ENCODE results near the gene VEZT.
A peak's percentile ranks its signal among the peaks of the same experiment; 100 is the strongest.
"Not testable (repeated sequence)": the region's sequence is repeated elsewhere in the genome, so short reads cannot be mapped to it uniquely, and the experiment has no call there.

The VEZT gene, protein sequence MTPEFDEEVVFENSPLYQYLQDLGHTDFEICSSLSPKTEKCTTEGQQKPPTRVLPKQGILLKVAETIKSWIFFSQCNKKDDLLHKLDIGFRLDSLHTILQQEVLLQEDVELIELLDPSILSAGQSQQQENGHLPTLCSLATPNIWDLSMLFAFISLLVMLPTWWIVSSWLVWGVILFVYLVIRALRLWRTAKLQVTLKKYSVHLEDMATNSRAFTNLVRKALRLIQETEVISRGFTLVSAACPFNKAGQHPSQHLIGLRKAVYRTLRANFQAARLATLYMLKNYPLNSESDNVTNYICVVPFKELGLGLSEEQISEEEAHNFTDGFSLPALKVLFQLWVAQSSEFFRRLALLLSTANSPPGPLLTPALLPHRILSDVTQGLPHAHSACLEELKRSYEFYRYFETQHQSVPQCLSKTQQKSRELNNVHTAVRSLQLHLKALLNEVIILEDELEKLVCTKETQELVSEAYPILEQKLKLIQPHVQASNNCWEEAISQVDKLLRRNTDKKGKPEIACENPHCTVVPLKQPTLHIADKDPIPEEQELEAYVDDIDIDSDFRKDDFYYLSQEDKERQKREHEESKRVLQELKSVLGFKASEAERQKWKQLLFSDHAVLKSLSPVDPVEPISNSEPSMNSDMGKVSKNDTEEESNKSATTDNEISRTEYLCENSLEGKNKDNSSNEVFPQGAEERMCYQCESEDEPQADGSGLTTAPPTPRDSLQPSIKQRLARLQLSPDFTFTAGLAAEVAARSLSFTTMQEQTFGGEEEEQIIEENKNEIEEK
- total RNA-seq: 59.1 to 87.4 (median 69.6) reads per million in 3 experiments

DNA sequence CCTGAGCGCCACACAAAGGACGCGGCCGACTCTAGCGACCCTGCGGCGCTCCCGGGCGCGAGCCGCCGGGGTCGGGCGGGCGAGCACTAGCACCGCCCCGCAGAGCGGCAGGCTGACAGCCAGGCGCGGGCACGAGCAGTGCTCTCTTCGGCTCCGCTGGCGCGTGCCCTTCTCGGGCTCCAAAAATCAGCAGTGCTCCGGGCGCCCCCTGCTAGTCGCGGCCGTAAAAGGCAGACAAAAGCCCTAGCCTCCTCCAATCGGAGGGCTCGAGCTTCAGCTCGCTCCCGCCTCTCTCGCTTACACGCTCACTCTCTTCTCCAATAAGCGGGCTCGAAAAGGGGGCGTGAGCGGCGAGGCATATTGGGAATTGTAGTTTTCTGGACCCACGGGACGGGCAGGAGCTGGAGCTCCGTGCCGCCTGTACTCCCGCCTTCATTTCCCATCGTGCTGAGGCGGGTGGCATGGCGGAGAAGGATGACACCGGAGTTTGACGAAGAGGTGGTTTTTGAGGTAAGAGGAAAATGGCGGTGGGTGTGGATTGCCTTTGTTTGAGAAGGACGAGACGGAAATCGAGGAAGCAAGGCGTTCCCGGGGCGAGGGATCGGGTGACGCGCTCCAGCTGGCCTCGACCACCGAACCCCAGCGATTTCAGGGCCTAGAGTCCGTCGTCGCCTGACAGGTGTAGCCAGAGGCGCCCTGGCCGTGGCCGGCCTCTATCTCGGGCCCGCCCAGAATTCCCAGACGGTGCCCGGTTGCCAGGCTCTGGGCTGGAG lies at the start of gene VEZT, which contains the start of gene FGD6:
Gene VEZT (plus strand): TSS at position 431 of the 773 bp plus-strand sequence. CDS start 44 bp downstream, at position 475.
Gene FGD6 (minus strand): TSS at position 91 of the 773 bp plus-strand sequence. CDS start 227 bp downstream, outside the sequence.
- DNase-seq: peak; percentile 99

DNA sequence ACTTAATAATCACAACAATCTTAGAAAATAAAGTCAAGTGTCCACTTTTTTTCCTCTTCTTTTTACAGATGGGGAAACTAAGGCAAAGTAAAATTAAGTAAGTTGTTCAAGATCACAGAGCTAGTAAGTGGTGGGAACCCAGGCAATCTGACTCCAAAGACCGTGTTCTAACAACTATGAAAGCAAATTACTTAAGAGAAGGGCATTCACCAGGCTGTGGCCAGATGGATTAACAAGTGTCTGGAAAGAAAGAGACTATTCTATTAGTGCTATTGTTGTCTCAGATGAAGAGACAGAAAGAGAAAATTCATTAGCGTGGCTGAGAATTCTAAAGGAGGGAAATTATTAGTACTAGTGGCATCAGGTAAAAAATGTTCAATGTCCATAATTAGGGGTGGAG lies 48.9 kb upstream of the VEZT start:
- no peak for DNase-seq

DNA sequence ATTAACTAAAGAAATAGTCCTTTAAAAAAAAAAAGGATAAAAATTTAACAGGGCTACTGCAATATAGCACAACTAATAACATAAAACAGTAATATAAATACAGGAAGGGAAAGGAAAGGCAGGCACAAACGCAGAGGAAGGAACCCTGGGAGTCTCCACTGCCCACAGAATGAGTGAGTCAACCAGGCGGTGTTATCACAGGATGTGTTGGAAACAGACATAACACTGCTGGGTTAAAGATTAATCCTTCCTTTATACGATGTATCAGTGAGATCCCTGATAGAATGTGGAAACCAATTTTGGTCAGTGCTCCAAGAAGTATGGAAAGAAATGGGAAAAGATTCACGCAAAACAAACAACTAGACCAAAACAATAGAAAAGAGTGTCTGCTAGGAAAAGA lies 48.2 kb upstream of the VEZT start:
- no peak for DNase-seq

DNA sequence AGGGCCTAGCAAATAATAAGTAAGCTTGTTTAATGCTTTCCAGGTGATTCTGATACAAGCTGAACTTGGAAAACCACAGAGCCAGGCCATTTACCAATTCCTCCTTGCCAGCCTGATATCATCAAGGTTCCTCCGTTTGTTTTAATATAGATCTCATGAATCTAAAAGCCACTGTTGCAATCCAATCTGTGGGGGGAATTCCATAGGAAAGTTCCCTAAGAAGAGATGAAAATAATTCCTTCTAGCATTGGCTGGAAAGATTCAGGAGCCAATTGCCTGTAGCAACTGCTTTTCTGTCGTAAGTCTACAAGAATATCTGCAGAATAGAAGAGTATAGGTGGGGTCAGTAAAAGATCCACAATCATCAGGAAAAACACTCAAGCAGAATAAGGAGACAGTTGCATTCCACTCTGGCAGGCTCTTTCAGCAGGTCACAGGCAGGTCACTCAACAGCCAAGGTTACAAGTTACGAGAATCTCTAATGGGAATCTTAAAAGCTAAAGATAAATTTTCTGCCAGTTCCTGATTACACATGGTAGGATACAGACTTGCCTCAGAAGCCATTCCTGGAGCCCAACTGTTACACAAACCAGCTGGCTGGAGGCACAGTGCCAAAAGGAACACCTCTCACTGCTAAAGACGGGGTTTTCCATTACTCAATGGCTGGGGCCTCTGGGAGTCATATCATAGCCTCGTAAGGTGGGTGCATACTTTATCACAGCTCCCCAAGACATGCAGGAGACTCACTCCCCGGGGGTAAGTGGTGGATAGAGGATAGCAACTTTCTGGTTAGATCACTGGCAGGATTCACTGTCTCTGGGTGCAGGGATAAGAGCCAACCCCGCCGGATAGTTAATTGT lies 44.0 kb upstream of the VEZT start:
- no peak for DNase-seq

DNA sequence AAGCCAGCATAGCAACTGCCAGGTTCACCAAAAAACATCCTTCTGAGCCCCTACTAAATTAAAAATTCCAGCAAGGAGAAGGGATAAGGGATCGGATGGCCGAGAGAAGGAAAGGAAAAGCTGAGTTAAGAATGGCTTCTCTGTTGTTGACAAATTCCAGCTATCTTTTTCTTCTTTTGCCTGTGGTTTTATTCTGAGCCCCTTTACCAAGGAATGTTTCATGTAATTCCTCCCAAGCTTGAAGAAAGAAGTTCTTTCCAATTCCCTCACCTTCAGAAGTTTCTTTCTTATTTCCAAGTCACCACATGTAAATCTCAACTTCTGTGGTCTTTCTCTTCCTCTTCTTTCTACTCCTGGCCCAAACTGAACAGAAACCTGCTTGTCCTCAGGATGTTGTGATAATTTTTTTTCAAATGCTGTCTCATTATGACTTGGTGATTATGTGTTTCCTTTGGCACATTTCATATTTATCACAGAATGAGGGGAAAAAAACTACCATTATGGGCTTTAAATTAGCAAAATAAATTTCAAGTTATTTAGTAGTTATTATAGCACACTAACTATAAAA lies 40.3 kb upstream of the VEZT start:
- DNase-seq: no peak

DNA sequence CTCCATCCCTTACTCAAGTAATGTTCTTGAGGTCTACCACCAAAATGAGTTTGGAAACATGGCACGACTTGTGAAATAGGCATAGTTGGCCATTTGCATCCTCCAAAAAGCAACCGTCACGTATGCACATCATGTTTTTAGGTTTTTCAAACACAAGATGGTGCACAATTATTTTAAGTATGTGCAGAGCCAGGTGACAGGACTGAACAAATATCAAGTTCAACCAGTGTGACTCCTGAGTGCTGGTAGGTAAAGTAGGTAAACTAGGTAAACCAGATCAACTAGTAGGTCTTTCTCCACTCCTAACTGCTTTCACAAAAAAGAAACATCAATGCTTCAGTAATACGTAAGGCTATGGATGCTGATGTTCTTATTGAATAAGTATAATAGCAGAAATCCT lies 39.5 kb upstream of the VEZT start:
- DNase-seq: no peak

DNA sequence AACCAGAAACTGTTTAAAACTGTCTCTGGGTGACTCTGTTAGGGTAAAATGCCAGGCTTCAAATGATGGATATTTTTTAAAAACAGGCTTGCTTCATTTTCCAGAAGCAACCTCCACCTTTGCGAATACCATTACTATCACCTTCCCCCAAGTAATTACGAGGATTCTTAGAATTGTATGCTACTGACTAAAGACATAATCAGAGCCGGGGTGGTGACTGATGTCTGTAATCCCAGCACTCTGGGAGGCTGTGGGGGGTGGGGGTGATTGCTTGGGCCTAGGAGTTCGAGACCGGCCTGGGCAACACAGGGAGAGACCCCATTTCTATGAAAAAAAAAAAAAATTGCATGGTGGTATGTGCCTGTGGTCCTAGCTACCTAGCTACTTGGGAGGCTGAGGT lies 38.6 kb upstream of the VEZT start:
- DNase-seq: no peak

DNA sequence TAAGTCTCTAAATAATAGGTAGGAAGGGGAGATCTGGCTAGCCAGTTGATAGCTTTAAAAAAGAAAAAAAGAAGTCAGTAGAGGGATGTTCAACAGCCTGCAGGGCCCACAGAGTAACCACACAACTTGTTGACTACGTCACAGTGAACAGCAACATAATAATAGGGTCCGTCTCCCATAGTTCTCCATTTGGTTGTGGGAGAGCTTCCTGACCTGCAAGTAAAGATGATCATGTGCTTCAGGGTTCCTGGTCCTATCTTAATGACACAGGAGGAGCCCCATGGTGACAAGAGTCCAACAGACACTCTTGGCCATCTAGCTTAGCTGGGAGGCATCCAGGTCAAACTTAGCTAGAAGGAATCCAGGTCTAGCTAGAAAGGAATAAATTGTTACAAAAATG lies 36.5 kb upstream of the VEZT start:
- no peak for DNase-seq

DNA sequence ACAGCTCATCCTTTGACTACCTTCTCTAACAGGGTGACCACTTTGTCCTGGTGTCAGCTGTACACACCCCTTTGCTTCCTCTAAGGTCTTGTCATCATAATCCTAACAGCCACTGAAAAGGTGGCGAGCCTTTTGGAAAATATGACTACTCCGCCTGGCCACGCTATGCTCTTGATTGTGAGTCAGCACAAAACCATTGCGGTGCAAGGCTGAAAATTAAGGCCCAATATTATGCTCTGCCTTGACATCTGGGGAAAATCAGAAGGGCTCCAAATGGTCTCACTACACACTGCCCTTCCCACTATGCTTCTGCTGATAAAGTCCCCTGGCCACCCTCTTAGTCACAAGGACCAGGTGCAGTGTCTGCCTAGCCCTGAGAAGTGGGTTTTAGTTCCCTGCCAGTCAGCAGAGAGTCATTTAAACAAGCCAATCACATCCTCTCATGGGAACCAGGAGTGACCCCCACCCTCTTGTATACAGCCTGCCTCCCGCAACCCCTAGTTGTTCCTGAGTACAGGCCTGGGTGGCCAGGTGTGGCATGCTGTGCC lies 34.7 kb upstream of the VEZT start:
- DNase-seq: no peak

DNA sequence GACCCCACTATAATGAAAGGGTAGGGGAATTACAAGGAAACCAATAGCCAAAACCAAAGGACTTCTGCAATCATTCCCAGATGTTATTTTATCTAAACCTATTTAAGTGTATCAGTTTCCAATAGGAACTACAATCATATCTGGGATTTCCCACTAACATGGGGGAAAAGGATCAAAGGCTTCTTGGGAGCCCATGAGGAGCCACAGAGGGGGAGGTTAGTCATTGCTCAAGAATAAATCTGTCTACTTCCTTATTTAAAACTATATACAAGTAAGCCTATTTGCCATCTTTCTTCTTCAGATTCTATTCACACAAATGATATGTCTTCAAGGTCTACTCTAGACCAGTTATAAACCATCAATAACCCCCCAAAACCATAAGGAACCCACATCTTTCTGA lies 33.5 kb upstream of the VEZT start:
- no peak for DNase-seq

DNA sequence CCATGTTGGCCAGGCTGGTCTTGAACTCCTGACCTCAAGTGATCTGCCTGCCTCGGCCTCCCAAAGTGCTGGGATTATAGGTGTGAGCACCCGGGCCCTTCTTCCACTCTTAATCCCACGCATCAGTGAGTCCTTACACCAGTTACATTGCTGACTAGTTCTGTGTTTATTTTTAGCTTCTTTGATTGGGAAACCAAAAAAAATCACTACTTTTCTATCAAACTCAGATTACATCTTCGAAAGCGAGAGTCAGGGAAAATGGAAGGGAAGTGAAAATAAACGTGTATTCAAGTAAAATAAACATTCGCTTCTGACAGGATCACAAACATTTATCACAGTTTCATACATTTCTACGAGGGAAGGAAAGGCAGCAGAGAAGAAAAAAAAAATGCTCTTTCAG lies 32.5 kb upstream of the VEZT start:
- no peak for DNase-seq

DNA sequence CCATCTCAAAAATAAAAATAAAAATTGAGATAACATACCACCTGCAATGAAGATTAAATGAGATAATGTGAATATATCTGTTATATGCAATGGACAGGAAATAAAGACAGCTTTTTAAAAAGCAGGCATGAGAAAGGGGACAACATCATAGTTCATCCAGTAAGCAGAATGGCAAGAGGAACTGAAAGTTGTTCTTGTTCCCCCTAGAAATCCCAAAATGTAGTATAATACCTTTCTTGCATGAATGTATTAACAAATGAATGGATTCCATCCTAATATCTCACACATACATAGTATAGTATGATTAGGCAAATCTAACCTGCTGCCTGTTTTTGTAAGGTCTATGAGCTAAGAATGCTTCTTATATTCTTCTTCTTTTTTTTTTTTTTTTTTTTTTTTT lies 31.8 kb upstream of the VEZT start:
- no peak for DNase-seq

DNA sequence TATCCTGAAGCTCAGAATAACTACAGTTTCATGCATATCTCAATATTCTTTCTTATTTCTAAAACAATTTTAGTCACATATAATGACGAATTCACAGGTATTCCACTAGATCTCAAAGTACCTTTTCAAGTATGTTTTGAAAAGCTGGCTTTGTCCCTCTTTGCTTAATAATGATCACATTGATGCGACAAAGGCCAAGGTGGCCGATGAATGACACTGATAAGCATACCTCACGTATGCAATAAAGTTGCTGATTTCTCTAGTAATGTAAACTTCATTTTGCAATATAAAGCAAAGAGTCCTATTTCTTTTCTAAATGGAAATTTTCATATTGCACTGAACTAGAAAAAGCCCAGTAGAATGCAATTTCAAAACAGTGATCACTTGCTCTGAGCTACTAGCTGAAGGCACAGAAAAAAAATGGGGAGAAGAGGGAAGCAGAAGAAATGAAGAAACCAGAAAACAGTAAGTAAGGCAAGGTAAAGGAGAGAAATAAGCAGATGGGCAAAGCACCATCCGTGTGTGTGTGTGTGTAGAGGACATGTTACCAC lies 29.7 kb upstream of the VEZT start:
- DNase-seq: no peak

DNA sequence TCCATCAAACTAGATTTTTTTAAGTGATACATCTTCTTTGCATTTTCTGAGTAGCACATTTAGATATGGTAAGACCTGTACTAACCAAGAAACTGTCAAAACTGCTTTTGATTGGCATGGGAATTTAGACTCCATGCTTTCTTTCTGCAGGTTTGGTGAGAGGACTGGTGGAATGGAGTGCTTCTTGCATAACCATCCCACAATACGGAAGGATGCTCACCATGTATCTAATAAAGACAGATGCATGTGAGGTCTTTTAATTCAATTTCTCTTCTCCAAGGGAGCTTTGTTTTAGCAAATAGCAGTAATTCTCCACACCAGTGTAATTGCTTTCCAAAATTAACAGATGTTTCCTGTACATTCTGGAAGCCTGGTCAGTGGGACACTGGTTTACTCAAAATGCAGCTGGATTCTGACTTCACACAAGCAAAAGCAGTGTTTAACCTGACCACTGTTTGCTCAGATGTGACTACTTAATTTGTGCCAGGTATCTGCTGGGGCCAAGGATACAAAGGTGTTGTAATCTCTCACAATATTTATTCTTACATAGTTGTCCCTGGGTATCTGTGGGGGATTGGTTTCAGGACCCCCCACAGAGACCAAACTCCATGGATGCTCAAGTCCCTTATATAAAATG lies 26.4 kb upstream of the VEZT start:
- DNase-seq: no peak

DNA sequence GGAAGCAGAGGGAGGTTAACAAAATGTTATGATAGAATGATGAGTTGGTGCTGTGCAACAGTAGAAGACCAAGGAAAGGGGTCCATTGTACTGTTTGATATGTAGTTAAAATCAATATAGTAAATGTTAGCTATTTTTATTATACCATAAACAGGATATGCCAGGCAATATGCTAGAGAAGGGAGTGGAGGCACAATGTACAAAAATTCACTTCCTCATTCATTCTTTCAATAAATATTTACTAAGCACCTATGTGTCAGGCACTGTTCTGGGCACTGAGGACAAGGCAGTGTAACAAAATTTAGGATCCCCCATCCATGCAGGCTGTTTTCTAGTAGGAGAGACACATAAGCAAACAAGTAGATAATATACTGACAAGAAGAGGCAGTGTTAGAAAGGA lies 25.3 kb upstream of the VEZT start:
- DNase-seq: no peak

DNA sequence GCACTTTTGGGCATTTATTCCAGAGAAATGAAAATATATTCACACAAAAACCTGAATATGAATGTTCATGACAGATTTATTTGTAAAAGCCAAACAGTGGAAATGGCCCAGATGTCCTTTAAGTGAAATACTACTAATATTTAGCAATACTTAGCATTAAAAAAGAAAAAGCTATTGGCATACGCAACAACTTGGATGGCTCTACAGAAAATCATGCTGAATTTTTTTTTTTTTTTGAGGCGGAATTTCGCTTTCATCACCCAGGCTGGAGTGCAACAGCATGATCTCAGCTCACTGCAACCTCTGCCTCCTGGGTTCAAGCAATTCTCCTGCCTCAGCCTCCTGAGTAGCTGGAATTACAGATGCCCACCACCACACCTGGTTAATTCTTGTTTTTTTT lies 24.5 kb upstream of the VEZT start:
- DNase-seq: no peak

DNA sequence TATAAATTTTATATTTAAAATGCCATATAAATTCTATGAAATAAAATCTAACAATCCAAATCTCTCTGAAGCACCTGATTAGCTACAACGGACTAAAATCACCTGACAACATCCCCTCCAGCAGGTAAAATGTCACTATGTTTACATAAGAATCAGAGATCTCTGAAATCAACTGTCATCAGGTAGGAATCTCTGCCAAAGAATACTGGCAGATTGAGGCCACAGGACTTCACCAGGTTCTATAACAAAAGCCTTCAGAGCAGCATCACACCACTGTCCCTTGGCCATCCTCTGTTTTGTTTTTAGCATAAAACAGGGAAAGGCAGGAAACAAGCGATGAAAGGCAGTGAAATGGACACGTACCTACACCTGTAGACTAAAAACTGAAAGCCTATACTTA lies 22.5 kb upstream of the VEZT start:
- DNase-seq: no peak

DNA sequence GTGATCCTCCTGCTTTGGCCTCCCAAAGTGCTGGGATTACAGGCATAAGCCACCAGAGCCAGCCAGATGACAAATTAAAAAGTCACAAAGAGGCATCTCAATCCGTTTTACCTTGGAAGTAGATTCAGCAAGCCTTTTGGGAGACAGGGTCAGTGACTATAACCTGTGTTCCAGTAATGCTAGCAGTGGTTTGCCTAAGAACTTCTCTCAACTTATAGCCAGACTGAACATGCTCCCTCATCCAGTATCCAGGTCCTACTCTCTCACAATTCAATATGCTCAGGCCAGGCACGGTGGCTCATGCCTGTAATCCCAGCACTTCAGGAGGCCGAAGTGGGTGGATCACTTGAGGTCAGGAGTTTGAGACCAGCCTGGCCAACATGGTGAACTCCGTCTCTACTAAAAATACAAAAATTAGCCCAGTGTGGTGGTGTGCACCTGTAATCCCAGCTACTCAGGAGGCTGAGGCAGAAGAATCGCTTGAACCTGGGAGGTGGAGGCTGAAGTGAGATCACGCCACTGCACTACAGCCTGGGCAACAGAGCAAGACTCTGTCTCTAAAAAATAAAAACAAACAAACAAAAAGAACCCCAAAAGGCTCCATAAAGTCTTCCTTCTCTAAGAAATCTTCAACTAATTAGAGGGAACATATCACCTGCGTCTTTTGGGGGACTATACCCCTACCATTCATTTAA lies 20.6 kb upstream of the VEZT start:
- DNase-seq: not testable (repeated sequence)

DNA sequence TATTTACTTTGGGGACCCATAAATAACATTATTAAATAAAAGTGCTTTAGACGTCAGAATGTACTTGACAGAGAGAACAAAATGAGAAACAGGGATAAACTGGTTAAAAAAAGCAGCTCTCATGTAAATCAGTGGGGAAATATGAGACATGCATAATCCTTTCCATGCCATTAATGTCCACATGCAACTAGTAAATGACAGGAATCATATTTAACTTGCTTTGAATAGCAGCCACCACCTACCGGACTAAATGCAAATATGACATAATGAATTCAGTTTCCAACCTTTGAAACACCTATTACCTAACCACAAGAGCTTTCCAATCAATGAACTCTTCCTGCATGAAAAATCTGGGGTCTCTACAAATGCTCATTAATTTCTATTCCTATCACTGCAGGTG lies 20.0 kb upstream of the VEZT start:
- no peak for DNase-seq

DNA sequence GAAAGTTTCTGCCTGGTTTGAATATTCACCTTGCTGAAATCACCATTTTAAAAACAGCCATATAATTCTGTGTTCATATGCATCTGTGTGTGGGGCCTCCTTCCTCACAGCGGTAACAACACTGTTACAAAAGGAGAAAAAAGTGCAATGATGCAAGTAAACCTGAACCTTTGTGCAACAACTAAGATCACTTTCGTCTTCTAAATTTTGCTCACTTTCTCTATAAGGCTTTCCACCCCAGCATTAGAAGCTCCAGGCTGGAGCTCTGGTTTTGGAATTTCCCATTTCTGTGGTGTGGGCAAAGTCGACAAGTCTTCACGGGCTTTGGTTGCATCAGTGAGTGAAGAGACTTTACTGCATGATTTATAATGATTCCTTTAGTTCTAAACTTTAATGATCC lies 18.7 kb upstream of the VEZT start:
- no peak for DNase-seq

Measured in central memory CD4-positive, alpha-beta T cell (primary cell).